ENCODE data around the gene MALRD1.

Gene MALRD1

DNA sequence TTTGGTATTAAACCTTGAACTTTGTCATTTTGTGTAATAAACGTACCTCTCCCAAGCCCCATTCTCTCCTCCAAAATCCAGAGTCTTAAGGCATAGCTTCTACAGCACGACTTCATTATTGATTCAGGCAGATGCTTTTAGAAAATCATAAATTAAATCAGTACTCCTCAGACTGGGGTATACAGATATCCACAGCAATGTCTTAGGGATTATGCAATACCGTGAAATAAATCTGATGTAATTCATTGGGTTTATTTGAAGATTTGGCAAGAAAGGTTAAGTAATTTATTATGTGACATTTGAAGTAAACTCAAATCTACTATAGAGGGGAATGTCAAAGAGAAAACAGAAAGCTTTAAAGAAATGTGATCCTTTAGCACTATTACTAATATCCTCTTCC lies 521.5 kb downstream of the MALRD1 start:
- no peak for TF ChIP-seq TAF1 (IDR thresholded peaks at IDR 0.05; ENCODE audit: borderline replicate concordance, insufficient read depth, low read length)
- TF ChIP-seq POLR2AphosphoS5 (IDR thresholded peaks at IDR 0.05; ENCODE audit: low read depth, low read length) = no peak
- no peak for TF ChIP-seq SIN3A (IDR thresholded peaks at IDR 0.05; ENCODE audit: borderline replicate concordance, insufficient read depth, low read length)
- TF ChIP-seq, protein P1, sequence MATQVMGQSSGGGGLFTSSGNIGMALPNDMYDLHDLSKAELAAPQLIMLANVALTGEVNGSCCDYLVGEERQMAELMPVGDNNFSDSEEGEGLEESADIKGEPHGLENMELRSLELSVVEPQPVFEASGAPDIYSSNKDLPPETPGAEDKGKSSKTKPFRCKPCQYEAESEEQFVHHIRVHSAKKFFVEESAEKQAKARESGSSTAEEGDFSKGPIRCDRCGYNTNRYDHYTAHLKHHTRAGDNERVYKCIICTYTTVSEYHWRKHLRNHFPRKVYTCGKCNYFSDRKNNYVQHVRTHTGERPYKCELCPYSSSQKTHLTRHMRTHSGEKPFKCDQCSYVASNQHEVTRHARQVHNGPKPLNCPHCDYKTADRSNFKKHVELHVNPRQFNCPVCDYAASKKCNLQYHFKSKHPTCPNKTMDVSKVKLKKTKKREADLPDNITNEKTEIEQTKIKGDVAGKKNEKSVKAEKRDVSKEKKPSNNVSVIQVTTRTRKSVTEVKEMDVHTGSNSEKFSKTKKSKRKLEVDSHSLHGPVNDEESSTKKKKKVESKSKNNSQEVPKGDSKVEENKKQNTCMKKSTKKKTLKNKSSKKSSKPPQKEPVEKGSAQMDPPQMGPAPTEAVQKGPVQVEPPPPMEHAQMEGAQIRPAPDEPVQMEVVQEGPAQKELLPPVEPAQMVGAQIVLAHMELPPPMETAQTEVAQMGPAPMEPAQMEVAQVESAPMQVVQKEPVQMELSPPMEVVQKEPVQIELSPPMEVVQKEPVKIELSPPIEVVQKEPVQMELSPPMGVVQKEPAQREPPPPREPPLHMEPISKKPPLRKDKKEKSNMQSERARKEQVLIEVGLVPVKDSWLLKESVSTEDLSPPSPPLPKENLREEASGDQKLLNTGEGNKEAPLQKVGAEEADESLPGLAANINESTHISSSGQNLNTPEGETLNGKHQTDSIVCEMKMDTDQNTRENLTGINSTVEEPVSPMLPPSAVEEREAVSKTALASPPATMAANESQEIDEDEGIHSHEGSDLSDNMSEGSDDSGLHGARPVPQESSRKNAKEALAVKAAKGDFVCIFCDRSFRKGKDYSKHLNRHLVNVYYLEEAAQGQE (IDR thresholded peaks at IDR 0.05; ENCODE audit: insufficient read depth in 1 of 2, low read depth in 2 of 2, low read length in 2 of 2) = no peak
- TF ChIP-seq FOXP2 (optimal IDR thresholded peaks at IDR 0.05; ENCODE audit: borderline replicate concordance, extremely low read depth, extremely low read length, insufficient read depth) = no peak

DNA sequence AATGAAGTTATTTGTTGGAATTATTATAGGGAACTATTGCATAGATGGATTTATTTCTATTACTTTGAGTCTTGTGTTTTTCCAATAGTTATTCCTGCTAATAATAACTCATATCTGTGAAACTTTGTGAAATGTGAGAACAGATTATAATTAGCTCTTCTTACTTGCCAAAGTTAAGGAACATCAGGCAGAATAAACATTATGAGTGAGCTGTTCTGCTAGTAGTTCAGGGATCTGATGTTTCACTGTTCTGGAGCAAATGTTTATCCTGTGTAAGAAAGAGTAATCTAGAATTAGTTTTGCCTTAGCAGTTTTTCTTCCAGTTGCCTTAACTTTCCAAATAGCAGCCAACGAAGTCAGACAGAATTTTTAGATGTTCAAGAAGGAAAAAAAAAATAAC lies 522.4 kb downstream of the MALRD1 start:
- no peak for TF ChIP-seq FOXP2 (optimal IDR thresholded peaks at IDR 0.05; ENCODE audit: borderline replicate concordance, extremely low read depth, extremely low read length, insufficient read depth)
- TF ChIP-seq SIN3A (IDR thresholded peaks at IDR 0.05; ENCODE audit: borderline replicate concordance, insufficient read depth, low read length) = no peak

DNA sequence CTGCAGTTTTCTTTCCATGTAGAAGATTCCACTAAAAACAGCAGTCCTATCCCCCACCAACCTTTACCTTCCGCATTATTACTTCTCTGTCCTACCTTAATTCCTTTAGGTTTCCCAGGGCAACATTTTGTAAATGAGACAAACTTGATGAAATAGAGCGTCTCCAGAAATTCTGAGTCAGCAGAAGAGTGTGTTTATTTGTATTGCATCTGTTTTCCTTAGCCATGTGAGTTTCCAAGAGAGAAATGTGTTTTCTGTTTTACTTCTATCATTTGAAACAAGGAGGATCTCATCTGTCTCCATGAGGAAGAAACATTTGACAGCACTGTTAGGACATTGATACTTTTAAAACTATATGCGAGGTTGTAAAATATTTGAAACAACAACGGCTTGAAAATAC lies 523.5 kb downstream of the MALRD1 start:
- no peak for TF ChIP-seq TAF1 (IDR thresholded peaks at IDR 0.05; ENCODE audit: borderline replicate concordance, insufficient read depth, low read length)
- TF ChIP-seq FOXP2 (optimal IDR thresholded peaks at IDR 0.05; ENCODE audit: borderline replicate concordance, extremely low read depth, extremely low read length, insufficient read depth) = no peak
- TF ChIP-seq, protein P1 (IDR thresholded peaks at IDR 0.05; ENCODE audit: insufficient read depth in 1 of 2, low read depth in 2 of 2, low read length in 2 of 2) = no peak
- TF ChIP-seq SIN3A (IDR thresholded peaks at IDR 0.05; ENCODE audit: borderline replicate concordance, insufficient read depth, low read length) = no peak
- TF ChIP-seq POLR2AphosphoS5 (IDR thresholded peaks at IDR 0.05; ENCODE audit: low read depth, low read length) = no peak

DNA sequence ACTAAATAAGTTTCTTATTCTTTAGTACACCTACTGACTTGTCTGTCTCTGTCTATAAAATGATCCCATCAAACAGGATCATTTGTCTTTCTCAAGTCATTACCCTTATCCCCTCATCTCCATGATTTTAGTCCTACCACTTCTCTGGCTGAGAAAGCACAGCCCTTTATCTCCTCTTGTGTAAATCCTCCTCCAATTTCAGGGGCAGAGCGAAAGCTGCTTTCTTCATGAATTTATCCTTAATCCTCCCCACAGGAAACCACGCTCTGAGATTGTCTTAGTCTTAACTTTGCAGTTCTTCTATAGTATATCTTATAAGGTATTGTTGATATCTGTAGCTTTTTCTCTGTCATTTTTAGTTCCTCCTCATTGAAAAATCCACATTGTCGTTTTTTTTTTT lies 528.0 kb downstream of the MALRD1 start:
- TF ChIP-seq, protein P1 (IDR thresholded peaks at IDR 0.05; ENCODE audit: insufficient read depth in 1 of 2, low read depth in 2 of 2, low read length in 2 of 2) = no peak
- TF ChIP-seq FOXP2 (optimal IDR thresholded peaks at IDR 0.05; ENCODE audit: borderline replicate concordance, extremely low read depth, extremely low read length, insufficient read depth) = no peak
- TF ChIP-seq TAF1 (IDR thresholded peaks at IDR 0.05; ENCODE audit: borderline replicate concordance, insufficient read depth, low read length) = no peak
- no peak for TF ChIP-seq SIN3A (IDR thresholded peaks at IDR 0.05; ENCODE audit: borderline replicate concordance, insufficient read depth, low read length)
- no peak for TF ChIP-seq POLR2AphosphoS5 (IDR thresholded peaks at IDR 0.05; ENCODE audit: low read depth, low read length)

DNA sequence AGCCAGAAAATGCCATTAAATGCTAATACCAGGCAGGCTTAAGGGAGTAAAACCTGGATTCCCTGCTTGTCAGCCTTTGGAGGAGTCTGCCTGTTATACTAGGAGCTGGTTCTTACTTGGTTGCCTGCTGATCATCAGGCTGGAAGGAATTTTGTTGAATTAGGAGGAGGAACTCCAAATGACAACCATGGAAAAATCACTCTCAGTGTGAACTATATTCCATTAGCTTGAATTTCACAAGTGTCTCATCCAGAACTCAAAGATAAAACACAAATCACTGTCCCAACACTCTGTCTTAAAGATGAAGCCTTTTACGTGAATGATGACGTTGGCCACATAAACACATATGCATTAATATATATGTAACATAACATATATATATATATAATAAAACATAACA lies 528.8 kb downstream of the MALRD1 start:
- TF ChIP-seq SIN3A (IDR thresholded peaks at IDR 0.05; ENCODE audit: borderline replicate concordance, insufficient read depth, low read length) = no peak
- no peak for TF ChIP-seq FOXP2 (optimal IDR thresholded peaks at IDR 0.05; ENCODE audit: borderline replicate concordance, extremely low read depth, extremely low read length, insufficient read depth)
- no peak for TF ChIP-seq TAF1 (IDR thresholded peaks at IDR 0.05; ENCODE audit: borderline replicate concordance, insufficient read depth, low read length)
- TF ChIP-seq POLR2AphosphoS5 (IDR thresholded peaks at IDR 0.05; ENCODE audit: low read depth, low read length) = no peak
- TF ChIP-seq, protein P1 (IDR thresholded peaks at IDR 0.05; ENCODE audit: insufficient read depth in 1 of 2, low read depth in 2 of 2, low read length in 2 of 2) = no peak

Data from PFSK-1 (cell line).